ENCODE data around the gene TLE1. TPM values are rescaled to one million over a fixed set of nuclear protein-coding genes. Genes with fewer than 3 reads are reported as not detected.
"Not testable (repeated sequence)": the region's sequence is repeated elsewhere in the genome, so short reads cannot be mapped to it uniquely, and the experiment has no call there.

Gene TLE1
- total and polyA plus RNA-seq, 2 experiments from 2014 or later, result 100 to 117 TPM

- no peaks in the 10 kb centered on the region for H3K27me3 ChIP-seq
- H3K9me3 ChIP-seq (ENCODE audit: low read depth), result no peaks in the 10 kb centered on the region
- TF ChIP-seq EZH2phosphoT487 (IDR thresholded peaks at IDR 0.05; ENCODE audit: low read depth, severe bottlenecking, unreplicated experiment), result no peak
- TF ChIP-seq, protein P1, sequence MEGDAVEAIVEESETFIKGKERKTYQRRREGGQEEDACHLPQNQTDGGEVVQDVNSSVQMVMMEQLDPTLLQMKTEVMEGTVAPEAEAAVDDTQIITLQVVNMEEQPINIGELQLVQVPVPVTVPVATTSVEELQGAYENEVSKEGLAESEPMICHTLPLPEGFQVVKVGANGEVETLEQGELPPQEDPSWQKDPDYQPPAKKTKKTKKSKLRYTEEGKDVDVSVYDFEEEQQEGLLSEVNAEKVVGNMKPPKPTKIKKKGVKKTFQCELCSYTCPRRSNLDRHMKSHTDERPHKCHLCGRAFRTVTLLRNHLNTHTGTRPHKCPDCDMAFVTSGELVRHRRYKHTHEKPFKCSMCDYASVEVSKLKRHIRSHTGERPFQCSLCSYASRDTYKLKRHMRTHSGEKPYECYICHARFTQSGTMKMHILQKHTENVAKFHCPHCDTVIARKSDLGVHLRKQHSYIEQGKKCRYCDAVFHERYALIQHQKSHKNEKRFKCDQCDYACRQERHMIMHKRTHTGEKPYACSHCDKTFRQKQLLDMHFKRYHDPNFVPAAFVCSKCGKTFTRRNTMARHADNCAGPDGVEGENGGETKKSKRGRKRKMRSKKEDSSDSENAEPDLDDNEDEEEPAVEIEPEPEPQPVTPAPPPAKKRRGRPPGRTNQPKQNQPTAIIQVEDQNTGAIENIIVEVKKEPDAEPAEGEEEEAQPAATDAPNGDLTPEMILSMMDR (IDR thresholded peaks at IDR 0.05; ENCODE audit: poor library complexity), result no peak
- no peak for TF ChIP-seq EZH2 (IDR thresholded peaks at IDR 0.05; ENCODE audit: borderline replicate concordance)
- 89% methylated on average over 3 of the region's 3 CpGs for WGBS (ENCODE audit: low lambda C conversion rate, missing lambda C conversion rate)
- H3K4me1 ChIP-seq (ENCODE audit: insufficient read depth), result peaks cover 9% of the 10 kb centered on the region
- no peak overlapping the region for H3K4me2 ChIP-seq
- H4K20me1 ChIP-seq (ENCODE audit: insufficient read depth, poor library complexity, severe bottlenecking), result peaks cover 50% of the 10 kb centered on the region
- H3K36me3 ChIP-seq (replicated peaks; ENCODE audit: insufficient read depth, low read depth), result no peaks in the 10 kb centered on the region
- DNase-seq (ENCODE audit: low spot score), result no peak
- no peak overlapping the region for H3K4me3 ChIP-seq
- H3K79me2 ChIP-seq, result peaks cover 91% of the 10 kb centered on the region
- H2AFZ ChIP-seq, result no peak overlapping the region
- no peak overlapping the region for H3K27ac ChIP-seq
- H3K9me2 ChIP-seq (replicated peaks; ENCODE audit: insufficient read depth), result no peaks in the 10 kb centered on the region
Observed at GRCh38 chr9:81646337-81646736, 43.0 kb downstream of the TLE1 start.

- peaks cover 48% of the 10 kb centered on the region for H4K20me1 ChIP-seq (ENCODE audit: insufficient read depth, poor library complexity, severe bottlenecking)
- H3K4me2 ChIP-seq; H3K4me1 ChIP-seq (ENCODE audit: insufficient read depth); H2AFZ ChIP-seq; H3K27me3 ChIP-seq; H3K27ac ChIP-seq; H3K36me3 ChIP-seq (replicated peaks; ENCODE audit: insufficient read depth, low read depth); H3K9me3 ChIP-seq (ENCODE audit: low read depth); DNase-seq (ENCODE audit: low spot score); H3K9me2 ChIP-seq (replicated peaks; ENCODE audit: insufficient read depth); H3K4me3 ChIP-seq: not testable (repeated sequence)
- H3K79me2 ChIP-seq, result peaks cover 93% of the 10 kb centered on the region
- WGBS (ENCODE audit: low lambda C conversion rate, missing lambda C conversion rate), result 80% methylated on average over 6 of the region's 6 CpGs
Observed at GRCh38 chr9:81644513-81644912, 44.8 kb downstream of the TLE1 start.

- DNase-seq (ENCODE audit: low spot score), result no peak
- TF ChIP-seq, protein P1 (IDR thresholded peaks at IDR 0.05; ENCODE audit: poor library complexity), result no peak
- TF ChIP-seq EZH2phosphoT487 (IDR thresholded peaks at IDR 0.05; ENCODE audit: low read depth, severe bottlenecking, unreplicated experiment) (no peak), EZH2 (IDR thresholded peaks at IDR 0.05; ENCODE audit: borderline replicate concordance) (no peak)
- Histone ChIP-seq H3K9me3 (ENCODE audit: low read depth) (no peaks in the 10 kb centered on the region), H3K4me1 (ENCODE audit: insufficient read depth) (peaks cover 24% of the 10 kb centered on the region), H3K4me3 (no peak overlapping the region), H3K79me2 (peaks cover 65% of the 10 kb centered on the region), H3K9me2 (replicated peaks; ENCODE audit: insufficient read depth) (no peaks in the 10 kb centered on the region), H3K27me3 (no peaks in the 10 kb centered on the region), H3K36me3 (replicated peaks; ENCODE audit: insufficient read depth, low read depth) (no peaks in the 10 kb centered on the region), H3K27ac (no peak overlapping the region), H4K20me1 (ENCODE audit: insufficient read depth, poor library complexity, severe bottlenecking) (peaks cover 41% of the 10 kb centered on the region), H2AFZ (no peak overlapping the region), H3K4me2 (no peak overlapping the region)
- WGBS (ENCODE audit: low lambda C conversion rate, missing lambda C conversion rate), result 100% methylated on average over 1 of the region's 1 CpG
Observed at GRCh38 chr9:81637276-81637675, 52.1 kb downstream of the TLE1 start.

- WGBS (ENCODE audit: low lambda C conversion rate, missing lambda C conversion rate), result 88% methylated on average over 3 of the region's 3 CpGs
- Histone ChIP-seq H3K27me3 (no peaks in the 10 kb centered on the region), H3K4me1 (ENCODE audit: insufficient read depth) (peaks cover 24% of the 10 kb centered on the region), H4K20me1 (ENCODE audit: insufficient read depth, poor library complexity, severe bottlenecking) (peaks cover 38% of the 10 kb centered on the region), H3K79me2 (peaks cover 58% of the 10 kb centered on the region), H3K36me3 (replicated peaks; ENCODE audit: insufficient read depth, low read depth) (peaks cover 2% of the 10 kb centered on the region), H2AFZ (no peak overlapping the region), H3K9me3 (ENCODE audit: low read depth) (no peaks in the 10 kb centered on the region), H3K4me3 (no peak overlapping the region), H3K9me2 (replicated peaks; ENCODE audit: insufficient read depth) (no peaks in the 10 kb centered on the region), H3K27ac (no peak overlapping the region), H3K4me2 (no peak overlapping the region)
- no peak for DNase-seq (ENCODE audit: low spot score)
- no peak for TF ChIP-seq EZH2phosphoT487 (IDR thresholded peaks at IDR 0.05; ENCODE audit: low read depth, severe bottlenecking, unreplicated experiment)
- TF ChIP-seq, protein P1 (IDR thresholded peaks at IDR 0.05; ENCODE audit: poor library complexity), result no peak
- TF ChIP-seq EZH2 (IDR thresholded peaks at IDR 0.05; ENCODE audit: borderline replicate concordance), result no peak
Observed at GRCh38 chr9:81636255-81636599, 53.1 kb downstream of the TLE1 start.

Data from hepatocyte (in vitro differentiated cells).